Right lobe of liver (tissue), 6 donors: ENCODE results near the gene DDX43. TPM values are rescaled to one million over a fixed set of nuclear protein-coding genes. Genes with fewer than 3 reads are reported as not detected.

Experiments used
- ATAC-seq, 4 donors: fragments of 200-7000 bp; cut with Tn5 transposase; one replicate each; pipeline ENCODE4 v1.9.1; 2020; ENCODE audit warnings: mild to moderate bottlenecking in 4 of 4, moderate library complexity in 4 of 4
- DNase-seq, 3 donors: peaks; one replicate each; pipeline ENCODE4 v3.0.0-alpha.2; 2020
- H3K27ac ChIP-seq, 3 donors: fragments of 200-600 bp; one replicate each; pipeline ENCODE4 v1.8.0; 2022
- H3K27me3 ChIP-seq, 2 donors: fragments of 200-600 bp; one replicate each; pipeline ENCODE4 v1.8.0; 2022
- H3K36me3 ChIP-seq, 4 donors: fragments of 200-600 bp; sonication (generic) in 1 of 4; one replicate each; pipeline versions ENCODE4 v1.5.1 to v1.8.0; 2017 to 2022; ENCODE audit warnings: control low read depth in 1 of 4
- H3K4me1 ChIP-seq, 4 donors: fragments of 200-600 bp; sonication (generic) in 1 of 4; one replicate each; pipeline versions ENCODE4 v1.5.1 to v1.8.0; 2017 to 2022; ENCODE audit warnings: control low read depth in 1 of 4
- H3K4me3 ChIP-seq, 3 donors: fragments of 200-600 bp; one replicate each; pipeline ENCODE4 v1.8.0; 2022
- H3K9me3 ChIP-seq, 4 donors: fragments of 200-600 bp; sonication (generic) in 1 of 4; one replicate each; pipeline versions ENCODE4 v1.5.1 to v1.8.0; 2017 to 2022; ENCODE audit warnings: control low read depth in 1 of 4
- CTCF ChIP-seq, 4 donors: fragments of 200-600 bp in 3 of 4; fragments of 450-650 bp in 1 of 4; IDR thresholded peaks; one replicate each; pipeline versions ENCODE4 v1.5.1 to v1.8.0; 2016 to 2022; ENCODE audit warnings: antibody characterized with exemption in 4 of 4, mild to moderate bottlenecking in 2 of 4
- POLR2A ChIP-seq: fragments of 450-650 bp; IDR thresholded peaks from one replicate; pipeline ENCODE4 v1.6.1; 2017; ENCODE audit warnings: antibody characterized with exemption, mild to moderate bottlenecking
- WGBS: methylation state at CpG from one replicate; pipeline ENCODE4 v1.1.6; 2018; ENCODE audit warnings: low coverage, low lambda C conversion rate; ENCODE audit not compliant: insufficient coverage; ENCODE audit errors: missing lambda C conversion rate; 5-methylcytosine and 5-hydroxymethylcytosine counted together
- intact Hi-C, 2 donors: fragments of 100-400 bp; cut with DNase I; formaldehyde crosslinking; loops; one replicate each; pipeline versions ENCODE4 v1.11.2 to v1.14.1; 2022
- total RNA-seq, 6 experiments: library from RNA; depleted of rRNA in 2 of 6; stranded (reverse); fragments of >200 nt in 2 of 6; fragmentation: NEBNext Ultra II Directional in 3 of 6; extraction: Animal tissue kit (Norgen Biotek cat#: 25700) in 3 of 6; gene quantifications; one replicate each; pipeline versions ENCODE4 v1.1.0 to v1.2.4, GENCODE V29; 2016 to 2023
- donor health status: DM: no; HTN: yes; CAD: no.
- donor health status: DM: no; HTN: no; CAD: no.
- donor health status: DM: no; HTN: no; CAD: no.
- donor health status: DM: no; HTN: yes; CAD: no.
- donor health status: DM: no; HTN: yes; CAD: no.

DDX43 gene
- total RNA-seq, 6 experiments from 2014 or later: not detected

GRCh38 chr6:73362358-73362757 lies 32.3 kb upstream of the DDX43 start, which contains the start of gene KHDC3L:
KHDC3L (plus strand) TSS chr6:73362658; CDS start chr6:73362730, 72 bp downstream.
- no peak for TF ChIP-seq POLR2A
- TF ChIP-seq CTCF (IDR thresholded peaks at IDR 0.05): no peak
- no peaks in the 10 kb centered on the region for H3K36me3 ChIP-seq
- WGBS: 60% methylated on average over 1 of the region's 23 CpGs
- H3K4me1 ChIP-seq: no peaks in the 10 kb centered on the region
- no peak within 1 kb of the TSS for H3K4me3 ChIP-seq
- intact Hi-C loops: no loop called here
- no peak within 1 kb of the TSS for H3K27ac ChIP-seq
- no peaks in the 10 kb centered on the region for H3K27me3 ChIP-seq
- H3K9me3 ChIP-seq: no peaks in the 10 kb centered on the region
- ATAC-seq (no peak), DNase-seq (no peak)

- DNase-seq (peak in 1 of 3 donors; percentile 45), ATAC-seq (no peak)
- TF ChIP-seq POLR2A (no peak), CTCF (IDR thresholded peaks at IDR 0.05) (no peak)
- no peaks in the 10 kb centered on the region for H3K9me3 ChIP-seq
- intact Hi-C loops: no loop called here
- H3K4me3 ChIP-seq: no peak overlapping the region
- no peaks in the 10 kb centered on the region for H3K27me3 ChIP-seq
- no peaks in the 10 kb centered on the region for H3K4me1 ChIP-seq
- H3K36me3 ChIP-seq: no peaks in the 10 kb centered on the region
- H3K27ac ChIP-seq: no peak overlapping the region
- 83% methylated on average over 11 of the region's 31 CpGs for WGBS
These were observed 31.6 kb upstream of the DDX43 start for GRCh38 chr6:73362869-73363536.

GRCh38 chr6:73363537-73363875 lies 31.1 kb upstream of the DDX43 start:
- ATAC-seq (peak in 1 of 4 donors; percentile 24), DNase-seq (no peak)
- Histone ChIP-seq H3K27me3 (no peaks in the 10 kb centered on the region), H3K4me1 (no peaks in the 10 kb centered on the region), H3K36me3 (no peaks in the 10 kb centered on the region), H3K27ac (no peak overlapping the region), H3K4me3 (no peak overlapping the region), H3K9me3 (no peaks in the 10 kb centered on the region)
- TF ChIP-seq POLR2A: no peak
- no peak for TF ChIP-seq CTCF (IDR thresholded peaks at IDR 0.05)
- WGBS: 80% methylated on average over 2 of the region's 23 CpGs
- intact Hi-C loops: no loop called here

- H3K27me3 ChIP-seq: no peaks in the 10 kb centered on the region
- ATAC-seq (no peak), DNase-seq (no peak)
- H3K4me1 ChIP-seq: no peaks in the 10 kb centered on the region
- TF ChIP-seq CTCF (IDR thresholded peaks at IDR 0.05): no peak
- no peak for TF ChIP-seq POLR2A
- no peaks in the 10 kb centered on the region for H3K36me3 ChIP-seq
- intact Hi-C loops: no loop called here
- H3K9me3 ChIP-seq: no peaks in the 10 kb centered on the region
- no peak overlapping the region for H3K4me3 ChIP-seq
- WGBS: 78% methylated on average over 5 of the region's 14 CpGs
- H3K27ac ChIP-seq: no peak overlapping the region
These were observed 30.5 kb upstream of the DDX43 start for GRCh38 chr6:73364121-73364520.
